SK-N-MC (cell line): ENCODE results near the gene C22orf31.

Experiments
- EZH2 ChIP-seq: fragments of 200-600 bp; sonication (generic); IDR thresholded peaks from one replicate; pipeline ENCODE4 v1.6.1; 2017; ENCODE audit warnings: antibody characterized with exemption
- FOXP2 ChIP-seq: optimal IDR thresholded peaks from 2 replicates; pipeline ENCODE3; 2011; ENCODE audit warnings: mild to moderate bottlenecking, moderate library complexity; ENCODE audit not compliant: insufficient read depth; ENCODE audit errors: extremely low read length, control extremely low read depth
- POLR2AphosphoS5 ChIP-seq: IDR thresholded peaks from 2 replicates; pipeline ENCODE4 v1.6.1; 2012; ENCODE audit warnings: mild to moderate bottlenecking, low read depth, low read length, borderline replicate concordance

DNA sequence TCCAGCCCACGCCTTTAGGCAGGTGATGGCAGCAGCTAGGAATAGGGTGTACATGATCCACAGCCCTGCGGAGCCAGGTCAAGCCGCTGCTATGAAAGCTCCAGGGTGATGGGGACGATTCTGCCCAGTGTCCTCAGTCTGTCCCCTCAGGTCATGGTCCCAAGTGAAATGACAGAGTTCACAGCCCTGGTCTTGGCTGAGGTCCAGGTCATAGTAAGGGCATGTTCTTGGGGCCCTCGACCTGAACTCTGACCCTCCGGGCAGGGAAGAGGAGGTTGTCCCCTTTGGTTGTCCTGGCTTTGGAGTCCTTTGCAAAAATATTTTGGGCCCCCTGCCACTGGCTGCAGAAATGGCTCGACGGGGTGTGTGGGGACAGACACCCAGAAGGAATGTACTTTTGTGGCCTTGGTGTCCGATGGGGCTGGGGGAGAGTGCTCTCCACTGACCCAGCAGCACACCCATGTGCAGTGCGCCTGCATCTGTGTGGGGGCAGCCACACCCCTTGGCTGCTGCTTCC lies 7.3 kb downstream of the C22orf31 start:
- TF ChIP-seq POLR2AphosphoS5 (no peak), EZH2 (no peak), FOXP2 (no peak)
